NCI-H82 treated with DMSO at 0.1 percent for 48 hours (cell line): Measurements from ENCODE around the gene RARRES2.

Source experiments
- DNase-seq: peaks from one replicate; lab custom pipeline; 2025; ENCODE audit not compliant: unreplicated experiment; lab: John Stamatoyannopoulos, UW

Gene RARRES2

GRCh38 chr7:150363370-150363769 is 21.9 kb upstream of the RARRES2 start:
- no peak for DNase-seq

- DNase-seq: no peak
Observed at GRCh38 chr7:150361807-150362621, 20.6 kb upstream of the RARRES2 start.

- no peak for DNase-seq
Observed at GRCh38 chr7:150361402-150361801, 20.0 kb upstream of the RARRES2 start.

- DNase-seq: no peak
Observed at GRCh38 chr7:150360363-150361058, 19.1 kb upstream of the RARRES2 start.

- DNase-seq: no peak
Observed at GRCh38 chr7:150359622-150360362, 18.4 kb upstream of the RARRES2 start.

GRCh38 chr7:150358988-150359621 is 17.7 kb upstream of the RARRES2 start:
- no peak for DNase-seq

GRCh38 chr7:150358433-150358832 is 17.0 kb upstream of the RARRES2 start:
- no peak for DNase-seq

- DNase-seq: no peak
Observed at GRCh38 chr7:150357771-150358427, 16.5 kb upstream of the RARRES2 start.

GRCh38 chr7:150357270-150357669 is 15.8 kb upstream of the RARRES2 start:
- peak; percentile 84 for DNase-seq

GRCh38 chr7:150356265-150356897 is 15.0 kb upstream of the RARRES2 start:
- DNase-seq: peak; percentile 73

- DNase-seq: no peak
Observed at GRCh38 chr7:150355666-150356059, 14.2 kb upstream of the RARRES2 start.

- DNase-seq: no peak
Observed at GRCh38 chr7:150351587-150352194, 10.3 kb upstream of the RARRES2 start.

GRCh38 chr7:150346922-150347321 is 5.5 kb upstream of the RARRES2 start:
- DNase-seq: no peak

GRCh38 chr7:150345012-150345411 is 3.6 kb upstream of the RARRES2 start:
- no peak for DNase-seq

GRCh38 chr7:150344299-150344698 is 2.9 kb upstream of the RARRES2 start:
- DNase-seq: no peak

GRCh38 chr7:150343225-150343624 is 1.8 kb upstream of the RARRES2 start:
- DNase-seq: no peak

GRCh38 chr7:150342121-150342408 is 636 bp upstream of the RARRES2 start:
- no peak for DNase-seq

GRCh38 chr7:150340875-150341262 is 560 bp downstream of the RARRES2 start:
- no peak for DNase-seq

GRCh38 chr7:150340024-150340749 is 1.2 kb downstream of the RARRES2 start:
- DNase-seq: no peak
